ENCODE measurements around the gene GPR25.

GRCh38 chr1:200887772-200888348 is 15.1 kb downstream of the GPR25 start:
- TF ChIP-seq CTCF (conservative IDR thresholded peaks at IDR 0.05; ENCODE audit: low read length), result no peak
- no peak for TF ChIP-seq EZH2phosphoT487 (IDR thresholded peaks at IDR 0.05; ENCODE audit: borderline replicate concordance)
